ENCODE measurements around the gene SDF2. TPM values are rescaled to one million over a fixed set of nuclear protein-coding genes. Genes with fewer than 3 reads are reported as not detected.
A peak's percentile ranks its signal among the peaks of the same experiment; 100 is the strongest.

Gene SDF2, protein sequence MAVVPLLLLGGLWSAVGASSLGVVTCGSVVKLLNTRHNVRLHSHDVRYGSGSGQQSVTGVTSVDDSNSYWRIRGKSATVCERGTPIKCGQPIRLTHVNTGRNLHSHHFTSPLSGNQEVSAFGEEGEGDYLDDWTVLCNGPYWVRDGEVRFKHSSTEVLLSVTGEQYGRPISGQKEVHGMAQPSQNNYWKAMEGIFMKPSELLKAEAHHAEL
- polyA plus RNA-seq = 10 to 100 TPM; 20.7 to 40.6 TPM

DNA sequence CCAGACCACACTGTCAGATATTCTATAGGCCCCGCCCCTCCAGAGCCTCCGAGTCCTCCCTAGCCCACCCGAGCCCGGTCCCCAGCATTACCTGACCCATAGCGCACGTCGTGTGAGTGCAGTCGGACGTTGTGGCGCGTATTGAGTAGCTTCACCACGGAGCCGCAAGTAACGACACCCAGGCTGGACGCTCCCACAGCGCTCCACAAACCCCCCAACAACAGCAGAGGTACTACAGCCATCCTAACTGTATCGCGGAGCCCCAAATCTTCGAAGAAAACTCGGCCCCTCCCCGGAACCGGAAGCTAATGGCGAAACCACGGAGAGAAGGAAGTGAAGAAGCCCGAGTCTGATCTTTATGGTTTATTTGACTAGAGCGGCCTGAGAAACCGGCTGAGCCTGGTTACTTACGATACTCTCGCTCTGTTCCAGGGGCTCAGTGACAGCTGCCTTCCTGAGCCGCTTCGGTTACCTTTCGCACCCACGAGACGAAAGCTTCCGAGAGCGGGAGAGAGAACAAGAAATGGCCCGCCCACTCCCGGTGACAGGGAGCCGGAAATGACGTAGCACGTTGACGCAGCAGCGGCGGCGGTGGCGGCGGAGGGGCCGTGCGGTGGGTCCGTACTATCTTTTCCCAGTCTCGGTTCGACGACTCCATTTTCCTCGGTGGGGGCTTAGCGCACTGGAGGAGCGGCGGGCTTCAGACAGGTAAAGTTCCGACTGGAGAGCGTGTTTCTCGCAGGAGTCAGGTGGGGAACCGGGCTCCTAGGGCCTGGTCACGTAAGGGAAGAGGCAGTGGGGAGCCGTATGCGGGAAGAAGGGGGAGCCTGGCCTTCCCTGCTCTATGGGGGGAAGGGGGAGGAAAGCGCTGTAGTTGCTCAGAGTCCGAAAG lies at the start of gene SDF2, which contains the start of gene SUPT6H:
Gene SDF2 (minus strand): TSS at position 272 of the 892 bp plus-strand sequence. CDS start 30 bp downstream, at position 242.
Gene SUPT6H (plus strand): TSS at position 571 of the 892 bp plus-strand sequence. CDS start 11,197 bp downstream, outside the sequence.
- peak within 1 kb of the TSS; percentile 88 to 99 for H3K4me3 ChIP-seq (ENCODE audit: low read depth in 1 of 2, low read length in 2 of 2)
- H3K4me1 ChIP-seq (ENCODE audit: control insufficient read depth in 2 of 2, insufficient read depth in 2 of 2, low read length in 1 of 2) = no peaks in the 10 kb centered on the region
- H3K36me3 ChIP-seq (ENCODE audit: control insufficient read depth in 2 of 2, insufficient read depth in 2 of 2, low read length in 1 of 2) = peaks cover 3 to 8% of the 10 kb centered on the region in 2 donors
- WGBS, 2 donors = 0% methylated on average over 66 of the region's 66 CpGs
- no peaks in the 10 kb centered on the region for H3K27me3 ChIP-seq (ENCODE audit: control insufficient read depth in 1 of 2, insufficient read depth in 2 of 2, low read length in 2 of 2)
- H3K9me3 ChIP-seq (ENCODE audit: control insufficient read depth in 2 of 2, insufficient read depth in 1 of 2, low read depth in 1 of 2, low read length in 1 of 2) = no peaks in the 10 kb centered on the region
- H3K27ac ChIP-seq (ENCODE audit: low read depth in 2 of 2, low read length in 1 of 2) = peak within 1 kb of the TSS; percentile 97 to 99

DNA sequence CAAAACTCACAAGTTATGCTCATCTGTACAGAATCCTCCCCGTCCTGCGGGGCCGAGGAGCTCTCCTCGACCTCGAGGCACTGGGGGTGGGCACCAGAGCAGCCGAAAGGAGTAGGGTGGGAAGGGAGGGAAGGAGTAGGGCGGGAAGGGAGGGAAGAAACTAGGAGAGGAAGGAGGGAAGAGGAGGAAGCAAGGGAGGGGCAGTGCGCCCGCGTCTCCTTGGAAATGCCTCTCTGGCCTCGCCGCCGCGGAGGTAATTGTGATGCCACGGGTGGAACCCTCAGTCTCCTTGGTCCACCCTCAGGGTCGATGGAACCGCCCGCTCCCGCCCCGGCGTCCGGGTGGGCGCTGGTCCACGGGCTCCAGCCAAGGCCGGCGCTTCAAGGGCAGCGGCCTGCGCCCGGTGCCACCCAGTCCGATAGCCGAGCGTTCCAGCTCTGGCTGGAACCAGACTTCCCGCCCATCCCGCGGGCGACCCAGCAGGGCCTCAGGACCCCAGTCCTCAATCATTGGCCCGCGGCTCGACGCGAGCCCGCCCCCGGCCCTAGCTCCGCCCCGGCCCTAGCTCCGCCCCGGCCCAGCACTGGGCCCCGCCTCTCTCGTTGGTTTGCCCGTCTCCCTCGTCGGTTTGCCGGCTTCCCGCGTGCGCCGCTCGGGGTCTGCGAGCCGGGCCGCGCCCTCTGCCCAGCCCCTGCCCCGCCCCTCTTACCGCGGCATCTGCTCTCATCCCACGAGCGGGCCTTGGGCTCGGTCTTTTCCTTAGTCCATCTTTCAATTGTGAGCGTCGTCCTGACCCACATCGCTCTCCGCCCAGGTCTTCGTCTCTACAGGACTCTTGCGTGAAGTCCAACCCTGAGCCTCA lies 49.4 kb upstream of the SDF2 start:
- Histone ChIP-seq H3K9me3 (ENCODE audit: control insufficient read depth in 2 of 2, insufficient read depth in 1 of 2, low read depth in 1 of 2, low read length in 1 of 2) (no peaks in the 10 kb centered on the region), H3K36me3 (ENCODE audit: control insufficient read depth in 2 of 2, insufficient read depth in 2 of 2, low read length in 1 of 2) (peaks cover 0 to 16% of the 10 kb centered on the region in 2 donors), H3K4me3 (ENCODE audit: low read depth in 1 of 2, low read length in 2 of 2) (peak overlapping the region; percentile 55 to 58), H3K27me3 (ENCODE audit: control insufficient read depth in 1 of 2, insufficient read depth in 2 of 2, low read length in 2 of 2) (no peaks in the 10 kb centered on the region), H3K4me1 (ENCODE audit: control insufficient read depth in 2 of 2, insufficient read depth in 2 of 2, low read length in 1 of 2) (peaks cover 0 to 2% of the 10 kb centered on the region in 2 donors), H3K27ac (ENCODE audit: low read depth in 2 of 2, low read length in 1 of 2) (peak overlapping the region; percentile 90 to 91)
- 1% methylated on average over 70 to 74 of the region's 74 CpGs for WGBS, 2 donors

DNA sequence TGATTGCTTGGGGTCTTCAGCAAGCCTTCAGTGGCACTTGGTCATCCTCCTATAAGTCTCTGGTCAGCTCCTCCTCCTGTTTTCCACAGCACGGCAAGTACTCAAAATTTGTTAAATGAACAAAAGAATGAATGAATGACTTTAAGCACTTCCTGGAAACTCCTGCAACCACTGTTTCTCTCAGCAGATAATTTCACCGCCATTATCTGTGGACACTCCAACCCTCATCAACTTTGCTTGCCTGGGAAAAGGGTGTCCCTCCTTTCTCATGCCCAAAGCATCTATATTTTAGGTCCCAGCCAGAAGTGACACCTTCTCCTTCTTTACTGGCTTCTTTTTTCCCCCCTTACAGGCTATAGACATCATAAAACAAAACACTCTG lies 45.6 kb upstream of the SDF2 start:
- WGBS, 2 donors = 85 to 87% methylated on average over 2 of the region's 2 CpGs
- H3K36me3 ChIP-seq (ENCODE audit: control insufficient read depth in 2 of 2, insufficient read depth in 2 of 2, low read length in 1 of 2) = peaks cover 5 to 20% of the 10 kb centered on the region in 2 donors

DNA sequence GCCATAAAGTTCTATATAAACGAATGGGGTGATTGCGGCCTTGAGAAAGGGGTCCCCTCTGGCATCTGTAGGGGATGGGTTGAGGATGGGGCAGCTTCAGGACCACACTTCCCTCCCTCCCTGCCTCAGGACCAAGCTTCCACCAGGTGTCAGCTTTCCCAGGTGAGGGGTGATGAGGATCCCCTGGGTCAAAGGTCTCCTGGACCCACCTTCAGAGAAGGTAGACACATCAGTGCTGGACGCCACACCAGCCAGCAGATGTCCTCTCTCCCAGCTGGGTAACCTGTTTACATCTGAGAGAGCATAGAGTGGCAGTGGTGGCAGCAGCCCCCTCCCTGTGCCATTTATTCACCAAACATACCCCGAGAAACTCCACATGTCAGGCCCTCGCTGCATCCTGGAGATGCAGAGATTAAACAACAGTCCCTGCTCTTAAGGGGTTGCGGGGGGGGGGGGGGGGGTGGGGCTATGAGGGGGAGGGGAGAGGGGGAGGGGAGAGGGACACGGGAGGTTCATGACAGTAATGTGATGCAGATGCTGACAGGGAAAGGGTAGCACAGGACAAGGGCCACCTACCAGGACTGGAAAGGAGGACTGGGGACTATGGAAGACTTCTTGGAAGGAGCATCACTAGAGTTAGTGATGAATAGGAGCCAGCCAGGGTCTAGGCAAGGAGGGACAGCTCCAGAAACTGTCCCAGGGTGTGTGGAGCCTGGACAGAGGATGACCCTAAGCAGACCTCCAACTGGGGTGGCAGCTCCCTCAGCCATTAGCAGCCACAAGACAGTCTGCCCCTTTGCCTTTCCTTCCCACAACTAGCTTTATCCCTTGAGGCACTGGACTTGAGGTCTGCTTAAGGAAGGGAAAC lies 45.0 kb upstream of the SDF2 start:
- Histone ChIP-seq H3K36me3 (ENCODE audit: control insufficient read depth in 2 of 2, insufficient read depth in 2 of 2, low read length in 1 of 2) (peaks cover 10 to 26% of the 10 kb centered on the region in 2 donors), H3K27ac (ENCODE audit: low read depth in 2 of 2, low read length in 1 of 2) (no peak overlapping the region), H3K9me3 (ENCODE audit: control insufficient read depth in 2 of 2, insufficient read depth in 1 of 2, low read depth in 1 of 2, low read length in 1 of 2) (no peaks in the 10 kb centered on the region), H3K4me1 (ENCODE audit: control insufficient read depth in 2 of 2, insufficient read depth in 2 of 2, low read length in 1 of 2) (no peaks in the 10 kb centered on the region), H3K4me3 (ENCODE audit: low read depth in 1 of 2, low read length in 2 of 2) (no peak overlapping the region), H3K27me3 (ENCODE audit: control insufficient read depth in 1 of 2, insufficient read depth in 2 of 2, low read length in 2 of 2) (no peaks in the 10 kb centered on the region)
- WGBS, 2 donors = 58 to 65% methylated on average over 6 to 7 of the region's 7 CpGs

More for the DNA sequence above, 45.6 kb upstream of the SDF2 start:
- Histone ChIP-seq H3K4me1 (ENCODE audit: control insufficient read depth in 2 of 2, insufficient read depth in 2 of 2, low read length in 1 of 2) (no peaks in the 10 kb centered on the region), H3K9me3 (ENCODE audit: control insufficient read depth in 2 of 2, insufficient read depth in 1 of 2, low read depth in 1 of 2, low read length in 1 of 2) (no peaks in the 10 kb centered on the region), H3K27me3 (ENCODE audit: control insufficient read depth in 1 of 2, insufficient read depth in 2 of 2, low read length in 2 of 2) (no peaks in the 10 kb centered on the region), H3K27ac (ENCODE audit: low read depth in 2 of 2, low read length in 1 of 2) (no peak overlapping the region), H3K4me3 (ENCODE audit: low read depth in 1 of 2, low read length in 2 of 2) (no peak overlapping the region)

DNA sequence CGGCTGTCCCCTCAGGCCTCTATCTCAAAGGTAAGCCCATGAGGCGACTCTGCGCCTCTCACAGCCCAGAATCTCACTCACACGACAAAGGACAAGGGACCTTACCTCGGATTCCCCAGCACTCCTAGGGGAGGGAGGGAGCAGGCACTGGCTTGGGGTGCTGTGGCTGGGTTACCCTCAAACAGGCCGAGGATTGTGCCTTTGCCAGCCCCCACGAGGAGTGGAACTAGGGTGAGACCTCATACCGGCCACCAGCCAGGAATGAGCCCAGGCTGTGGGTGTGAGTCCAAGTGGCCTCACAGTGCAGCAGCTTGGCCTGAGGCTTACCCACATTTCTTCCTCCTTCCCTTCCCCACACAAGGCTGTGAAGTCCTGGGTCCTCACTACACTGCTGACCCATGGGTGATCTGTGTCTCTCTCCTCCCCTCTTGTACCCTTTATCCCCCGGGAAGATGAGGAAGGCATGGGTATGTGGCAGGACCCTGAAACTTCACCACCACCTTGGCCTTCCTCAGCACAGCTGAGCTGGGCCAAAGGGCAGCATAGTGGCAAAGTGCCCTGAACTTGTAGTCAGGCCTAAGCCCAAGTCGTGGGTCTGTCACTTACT lies 44.1 kb upstream of the SDF2 start:
- H3K27ac ChIP-seq (ENCODE audit: low read depth in 2 of 2, low read length in 1 of 2) = no peak overlapping the region
- H3K36me3 ChIP-seq (ENCODE audit: control insufficient read depth in 2 of 2, insufficient read depth in 2 of 2, low read length in 1 of 2) = peaks cover 19 to 35% of the 10 kb centered on the region in 2 donors
- H3K27me3 ChIP-seq (ENCODE audit: control insufficient read depth in 1 of 2, insufficient read depth in 2 of 2, low read length in 2 of 2) = no peaks in the 10 kb centered on the region
- H3K4me3 ChIP-seq (ENCODE audit: low read depth in 1 of 2, low read length in 2 of 2) = no peak overlapping the region
- no peaks in the 10 kb centered on the region for H3K9me3 ChIP-seq (ENCODE audit: control insufficient read depth in 2 of 2, insufficient read depth in 1 of 2, low read depth in 1 of 2, low read length in 1 of 2)
- H3K4me1 ChIP-seq (ENCODE audit: control insufficient read depth in 2 of 2, insufficient read depth in 2 of 2, low read length in 1 of 2) = no peaks in the 10 kb centered on the region
- WGBS, 2 donors = 71 to 73% methylated on average over 10 of the region's 10 CpGs

DNA sequence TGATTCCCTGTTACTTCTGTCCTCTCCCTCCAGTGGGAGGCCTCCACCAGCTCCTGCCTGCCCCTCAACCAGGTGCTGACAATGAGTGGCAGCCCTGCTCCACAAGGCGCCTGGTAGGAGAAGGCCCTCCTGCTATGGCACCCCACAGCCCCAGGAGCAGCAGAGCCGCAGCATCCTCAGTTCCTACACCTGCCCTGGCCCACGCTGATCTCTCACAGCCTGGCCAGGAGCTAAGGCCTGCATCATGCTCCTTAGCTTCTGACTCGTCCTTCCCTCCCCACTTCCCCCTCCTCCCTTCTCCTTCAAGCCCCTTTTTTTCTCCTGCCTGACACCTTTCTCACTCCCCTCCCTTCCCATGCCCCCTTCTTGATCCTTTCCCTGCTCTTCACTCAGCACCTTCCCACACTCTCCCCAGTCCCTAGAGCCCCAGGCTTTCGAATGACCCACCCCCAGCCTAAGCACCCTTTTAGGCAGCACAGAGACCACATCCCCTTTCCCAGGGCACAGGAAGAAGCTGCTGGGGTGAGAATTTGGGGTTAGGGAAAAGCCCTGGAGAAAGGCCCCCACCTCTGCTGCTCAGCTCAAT lies 43.5 kb upstream of the SDF2 start:
- H3K9me3 ChIP-seq (ENCODE audit: control insufficient read depth in 2 of 2, insufficient read depth in 1 of 2, low read depth in 1 of 2, low read length in 1 of 2) = no peaks in the 10 kb centered on the region
- H3K4me1 ChIP-seq (ENCODE audit: control insufficient read depth in 2 of 2, insufficient read depth in 2 of 2, low read length in 1 of 2) = no peaks in the 10 kb centered on the region
- no peaks in the 10 kb centered on the region for H3K27me3 ChIP-seq (ENCODE audit: control insufficient read depth in 1 of 2, insufficient read depth in 2 of 2, low read length in 2 of 2)
- H3K36me3 ChIP-seq (ENCODE audit: control insufficient read depth in 2 of 2, insufficient read depth in 2 of 2, low read length in 1 of 2) = peaks cover 26 to 41% of the 10 kb centered on the region in 2 donors
- H3K27ac ChIP-seq (ENCODE audit: low read depth in 2 of 2, low read length in 1 of 2) = no peak overlapping the region
- WGBS, 2 donors = 71 to 74% methylated on average over 5 of the region's 5 CpGs
- H3K4me3 ChIP-seq (ENCODE audit: low read depth in 1 of 2, low read length in 2 of 2) = no peak overlapping the region

DNA sequence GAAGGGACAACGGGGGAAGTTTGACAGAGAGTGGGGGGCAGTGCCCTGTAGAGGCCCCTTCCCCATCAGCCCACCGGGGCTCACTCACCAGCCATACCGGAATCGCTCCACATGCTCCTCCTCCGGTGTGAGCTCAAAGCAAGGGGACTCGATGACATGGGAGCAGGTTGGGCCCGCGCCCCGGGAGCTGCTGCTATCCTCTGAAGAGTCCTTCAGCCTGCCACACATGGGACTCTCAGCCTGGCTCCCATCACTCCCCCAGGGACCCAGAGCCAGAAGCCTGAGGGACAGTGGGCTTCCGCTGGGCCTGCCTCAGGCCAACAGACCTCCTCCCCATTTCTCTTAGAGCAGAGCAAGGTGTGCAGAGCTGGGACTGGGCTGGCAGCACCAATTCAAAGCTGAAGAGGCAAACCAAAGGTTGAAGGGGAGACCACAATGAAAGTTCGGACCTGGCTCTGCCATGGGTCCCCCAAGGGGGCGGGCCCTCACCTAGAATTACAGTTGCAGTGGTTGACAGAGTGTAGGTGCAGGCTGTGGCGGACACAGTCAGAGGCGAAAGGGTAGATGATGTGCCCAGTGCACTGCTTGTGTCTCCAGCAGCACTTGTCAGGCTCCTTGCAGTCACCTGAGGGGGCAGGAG lies 42.6 kb upstream of the SDF2 start:
- Histone ChIP-seq H3K9me3 (ENCODE audit: control insufficient read depth in 2 of 2, insufficient read depth in 1 of 2, low read depth in 1 of 2, low read length in 1 of 2) (no peaks in the 10 kb centered on the region), H3K4me3 (ENCODE audit: low read depth in 1 of 2, low read length in 2 of 2) (no peak overlapping the region), H3K36me3 (ENCODE audit: control insufficient read depth in 2 of 2, insufficient read depth in 2 of 2, low read length in 1 of 2) (peaks cover 34 to 50% of the 10 kb centered on the region in 2 donors), H3K27ac (ENCODE audit: low read depth in 2 of 2, low read length in 1 of 2) (no peak overlapping the region), H3K4me1 (ENCODE audit: control insufficient read depth in 2 of 2, insufficient read depth in 2 of 2, low read length in 1 of 2) (no peaks in the 10 kb centered on the region), H3K27me3 (ENCODE audit: control insufficient read depth in 1 of 2, insufficient read depth in 2 of 2, low read length in 2 of 2) (no peaks in the 10 kb centered on the region)
- WGBS, 2 donors = 87 to 89% methylated on average over 14 of the region's 14 CpGs
